Activated T-cell treated with anti-CD3 and anti-CD28 coated beads, Interleukin-2, amount 50 U/mL, for 4 hours (primary cell): Measurements from ENCODE around the gene SERINC5. TPM values are rescaled to one million over a fixed set of nuclear protein-coding genes. Genes with fewer than 3 reads are reported as not detected.
"Not testable (repeated sequence)": the region's sequence is repeated elsewhere in the genome, so short reads cannot be mapped to it uniquely, and the experiment has no call there.

Experiments used
- ATAC-seq, 2 donors: fragments of 200-7000 bp; cut with Tn5 transposase; one replicate each; pipeline ENCODE4 v1.10.0; 2021
- DNase-seq: peaks from one replicate; pipeline ENCODE4 v3.0.0-alpha.2; 2020
- H3K27me3 Mint-ChIP-seq: one replicate; pipeline ENCODE4 v1.8.0; 2021; ENCODE audit warnings: low read depth, mixed read lengths
- H3K36me3 Mint-ChIP-seq: one replicate; pipeline ENCODE4 v1.8.0; 2022; ENCODE audit warnings: mixed read lengths; ENCODE audit not compliant: insufficient read depth
- H3K4me1 Mint-ChIP-seq: one replicate; pipeline ENCODE4 v1.8.0; 2021; ENCODE audit warnings: low read depth, mixed read lengths
- H3K4me3 Mint-ChIP-seq: one replicate; pipeline ENCODE4 v1.8.0; 2021; ENCODE audit warnings: mild to moderate bottlenecking, moderate library complexity, mixed read lengths
- H3K9me3 Mint-ChIP-seq: one replicate; pipeline ENCODE4 v1.8.0; 2021; ENCODE audit warnings: mixed read lengths
- total RNA-seq, 3 donors: library from RNA; stranded (reverse); gene quantifications; one replicate each; pipeline ENCODE4 v1.2.1, GENCODE V29; 2021

Gene SERINC5
- total RNA-seq, 3 donors from 2014 or later: 18.0 to 21.5 (median 21.1) TPM

GRCh38 chr5:80275347-80275746, 19.5 kb upstream of the SERINC5 start:
- H3K27me3 Mint-ChIP-seq: no peaks in the 10 kb centered on the region
- H3K4me3 Mint-ChIP-seq: no peak overlapping the region
- H3K9me3 Mint-ChIP-seq: no peaks in the 10 kb centered on the region
- no peak for DNase-seq
- ATAC-seq: peak in 1 of 2 donors; percentile 51
- H3K4me1 Mint-ChIP-seq: peaks cover 19% of the 10 kb centered on the region
- no peaks in the 10 kb centered on the region for H3K36me3 Mint-ChIP-seq

GRCh38 chr5:80270543-80270942, 14.7 kb upstream of the SERINC5 start:
- not testable (repeated sequence) for DNase-seq, H3K9me3 Mint-ChIP-seq, H3K36me3 Mint-ChIP-seq, H3K27me3 Mint-ChIP-seq, H3K4me3 Mint-ChIP-seq
- peaks cover 37% of the 10 kb centered on the region for H3K4me1 Mint-ChIP-seq
- ATAC-seq: peak in 1 of 2 donors; percentile 55

- H3K27me3 Mint-ChIP-seq: no peaks in the 10 kb centered on the region
- ATAC-seq: peak; percentile 14 to 30
- H3K36me3 Mint-ChIP-seq: no peaks in the 10 kb centered on the region
- H3K9me3 Mint-ChIP-seq: no peaks in the 10 kb centered on the region
- no peak overlapping the region for H3K4me3 Mint-ChIP-seq
- DNase-seq: peak; percentile 16
- peaks cover 35% of the 10 kb centered on the region for H3K4me1 Mint-ChIP-seq
Observed at GRCh38 chr5:80269991-80270438, 14.2 kb upstream of the SERINC5 start.

- Mint-ChIP-seq H3K27me3 (no peaks in the 10 kb centered on the region), H3K36me3 (no peaks in the 10 kb centered on the region), H3K9me3 (no peaks in the 10 kb centered on the region), H3K4me1 (peaks cover 40% of the 10 kb centered on the region), H3K4me3 (no peak overlapping the region)
- DNase-seq: no peak
- ATAC-seq: peak in 1 of 2 donors; percentile 38
Observed at GRCh38 chr5:80268916-80269315, 13.1 kb upstream of the SERINC5 start.

GRCh38 chr5:80266566-80266965, 10.7 kb upstream of the SERINC5 start:
- H3K4me3 Mint-ChIP-seq: no peak overlapping the region
- H3K9me3 Mint-ChIP-seq: no peaks in the 10 kb centered on the region
- ATAC-seq (no peak), DNase-seq (no peak)
- H3K27me3 Mint-ChIP-seq: no peaks in the 10 kb centered on the region
- H3K4me1 Mint-ChIP-seq: peaks cover 34% of the 10 kb centered on the region
- H3K36me3 Mint-ChIP-seq: no peaks in the 10 kb centered on the region

- Mint-ChIP-seq H3K4me1 (peaks cover 15% of the 10 kb centered on the region), H3K4me3 (no peak overlapping the region), H3K27me3 (no peaks in the 10 kb centered on the region), H3K9me3 (no peaks in the 10 kb centered on the region), H3K36me3 (no peaks in the 10 kb centered on the region)
- no peak for ATAC-seq
- no peak for DNase-seq
Observed at GRCh38 chr5:80260461-80260860, 4.6 kb upstream of the SERINC5 start.

GRCh38 chr5:80259511-80260203, 3.8 kb upstream of the SERINC5 start:
- no peaks in the 10 kb centered on the region for H3K27me3 Mint-ChIP-seq
- H3K9me3 Mint-ChIP-seq: no peaks in the 10 kb centered on the region
- DNase-seq (no peak), ATAC-seq (no peak)
- no peaks in the 10 kb centered on the region for H3K36me3 Mint-ChIP-seq
- no peak overlapping the region for H3K4me3 Mint-ChIP-seq
- H3K4me1 Mint-ChIP-seq: peaks cover 14% of the 10 kb centered on the region

- H3K4me1 Mint-ChIP-seq: peaks cover 54% of the 10 kb centered on the region
- peak overlapping the region; percentile 98 for H3K4me3 Mint-ChIP-seq
- peak; percentile 51 to 54 for ATAC-seq
- DNase-seq: peak; percentile 34
- H3K9me3 Mint-ChIP-seq: no peaks in the 10 kb centered on the region
- no peaks in the 10 kb centered on the region for H3K36me3 Mint-ChIP-seq
- H3K27me3 Mint-ChIP-seq: no peaks in the 10 kb centered on the region
Observed at GRCh38 chr5:80255431-80255810, 427 bp downstream of the SERINC5 start.

GRCh38 chr5:80254767-80255430, 949 bp downstream of the SERINC5 start:
- H3K36me3 Mint-ChIP-seq: peaks cover 2% of the 10 kb centered on the region
- DNase-seq: no peak
- H3K4me3 Mint-ChIP-seq: peak overlapping the region; percentile 86
- H3K9me3 Mint-ChIP-seq: no peaks in the 10 kb centered on the region
- ATAC-seq: no peak
- H3K27me3 Mint-ChIP-seq: no peaks in the 10 kb centered on the region
- peaks cover 57% of the 10 kb centered on the region for H3K4me1 Mint-ChIP-seq

- H3K27me3 Mint-ChIP-seq: no peaks in the 10 kb centered on the region
- ATAC-seq (no peak), DNase-seq (no peak)
- no peak overlapping the region for H3K4me3 Mint-ChIP-seq
- H3K9me3 Mint-ChIP-seq: no peaks in the 10 kb centered on the region
- H3K4me1 Mint-ChIP-seq: peaks cover 78% of the 10 kb centered on the region
- H3K36me3 Mint-ChIP-seq: peaks cover 4% of the 10 kb centered on the region
Observed at GRCh38 chr5:80251636-80252035, 4.2 kb downstream of the SERINC5 start.

GRCh38 chr5:80250801-80251200, 5.0 kb downstream of the SERINC5 start:
- peaks cover 87% of the 10 kb centered on the region for H3K4me1 Mint-ChIP-seq
- H3K9me3 Mint-ChIP-seq: no peaks in the 10 kb centered on the region
- no peaks in the 10 kb centered on the region for H3K27me3 Mint-ChIP-seq
- peaks cover 4% of the 10 kb centered on the region for H3K36me3 Mint-ChIP-seq
- DNase-seq (no peak), ATAC-seq (no peak)
- H3K4me3 Mint-ChIP-seq: no peak overlapping the region

GRCh38 chr5:80249901-80250300, 5.9 kb downstream of the SERINC5 start:
- no peak overlapping the region for H3K4me3 Mint-ChIP-seq
- peaks cover 92% of the 10 kb centered on the region for H3K4me1 Mint-ChIP-seq
- H3K9me3 Mint-ChIP-seq: no peaks in the 10 kb centered on the region
- no peaks in the 10 kb centered on the region for H3K27me3 Mint-ChIP-seq
- peaks cover 8% of the 10 kb centered on the region for H3K36me3 Mint-ChIP-seq
- ATAC-seq (no peak), DNase-seq (no peak)

GRCh38 chr5:80248378-80248777, 7.5 kb downstream of the SERINC5 start:
- no peaks in the 10 kb centered on the region for H3K27me3 Mint-ChIP-seq
- peaks cover 10% of the 10 kb centered on the region for H3K36me3 Mint-ChIP-seq
- peaks cover 79% of the 10 kb centered on the region for H3K4me1 Mint-ChIP-seq
- peaks cover under 1% of the 10 kb centered on the region for H3K9me3 Mint-ChIP-seq
- ATAC-seq (peak; percentile 42 to 45), DNase-seq (no peak)
- peak overlapping the region; percentile 31 for H3K4me3 Mint-ChIP-seq

GRCh38 chr5:80246995-80247729, 8.7 kb downstream of the SERINC5 start:
- peaks cover 67% of the 10 kb centered on the region for H3K4me1 Mint-ChIP-seq
- peak; percentile 33 for DNase-seq

More at GRCh38 chr5:80246995-80247729, 8.7 kb downstream of the SERINC5 start:
- peaks cover 6% of the 10 kb centered on the region for H3K9me3 Mint-ChIP-seq
- no peaks in the 10 kb centered on the region for H3K27me3 Mint-ChIP-seq
- peak; percentile 78 to 81 for ATAC-seq
- H3K4me3 Mint-ChIP-seq: peak overlapping the region; percentile 54
- H3K36me3 Mint-ChIP-seq: peaks cover 16% of the 10 kb centered on the region
